ENCODE data around the gene FAM78A. TPM values are rescaled to one million over a fixed set of nuclear protein-coding genes. Genes with fewer than 3 reads are reported as not detected.
A peak's percentile ranks its signal among the peaks of the same experiment; 100 is the strongest.

Gene FAM78A
- total and polyA plus RNA-seq, 7 donors, result 0.60 to 11.9 (median 2.0) TPM

DNA sequence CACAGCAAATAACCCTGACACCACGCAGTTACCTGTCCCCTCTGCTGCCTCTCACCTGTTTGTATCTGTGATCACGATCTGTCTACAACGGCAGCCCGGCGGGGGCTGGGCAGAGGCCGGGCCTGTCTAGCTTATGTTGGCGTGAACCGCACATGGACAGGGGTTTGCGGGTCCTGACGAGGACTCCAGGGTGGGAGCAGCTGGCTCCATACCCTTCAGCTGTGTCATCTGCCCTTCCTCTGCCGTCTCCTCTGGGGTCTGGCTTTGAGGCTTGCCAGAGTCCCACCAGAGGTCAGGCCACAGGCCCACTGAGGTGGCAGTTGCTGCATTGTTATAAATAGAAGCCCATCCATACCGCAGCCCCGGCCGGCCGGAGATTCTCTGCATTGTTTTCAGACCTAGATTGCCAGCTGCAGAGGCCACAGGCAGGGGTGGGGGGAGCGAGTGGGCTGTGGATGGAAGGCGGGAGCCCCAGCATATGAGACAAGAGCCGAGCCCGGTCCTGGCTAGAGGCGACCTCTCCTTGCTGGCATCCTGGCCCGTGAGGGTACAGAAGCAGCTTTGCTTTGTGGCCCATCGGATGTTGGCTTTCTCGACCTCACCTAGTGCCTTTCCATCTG is 37.8 kb downstream of the FAM78A start:
- intact Hi-C loops (cut with DNase I), result no loop called here
- Histone ChIP-seq H3K9me3 (no peaks in the 10 kb centered on the region), H3K27me3 (no peaks in the 10 kb centered on the region), H3K27ac (peak overlapping the region in 2 of 4 donors; percentile 34 to 47), H3K4me3 (peak overlapping the region in 2 of 4 donors; percentile 2 to 15), H3K4me1 (peaks cover 0 to 21% (median 14%) of the 10 kb centered on the region in 4 donors), H3K36me3 (peaks cover 3 to 19% (median 16%) of the 10 kb centered on the region in 4 donors)
- TF ChIP-seq EP300 (IDR thresholded peaks at IDR 0.05), result no peak
- DNase-seq, result no peak
- 30 to 54% methylated on average over 23 of the region's 23 CpGs for WGBS, 2 donors

DNA sequence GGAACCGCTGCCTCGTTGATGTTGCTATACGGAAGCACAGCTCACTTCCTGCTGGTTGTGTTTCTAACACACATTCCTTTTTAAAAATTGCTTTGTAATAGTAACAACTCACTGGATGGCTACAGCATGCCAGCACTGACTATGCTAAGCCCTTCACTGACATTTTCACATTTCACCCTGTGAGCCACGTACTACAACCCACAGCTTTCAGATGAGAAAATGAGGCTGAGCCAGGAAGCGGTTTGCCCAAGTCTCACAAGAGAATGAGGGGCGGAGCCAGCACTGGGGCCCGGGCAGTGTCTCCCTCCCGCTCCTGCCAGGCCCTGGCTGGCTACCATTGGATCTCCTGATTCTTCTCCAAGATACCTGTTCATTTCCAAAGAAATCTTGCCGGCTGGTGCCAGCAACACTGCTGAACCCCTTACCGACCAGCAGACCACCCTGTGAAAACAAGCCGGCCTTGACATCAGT is 38.3 kb downstream of the FAM78A start:
- H3K4me3 ChIP-seq, result peak overlapping the region in 2 of 4 donors; percentile 2 to 15
- 5 to 9% methylated on average over 11 of the region's 11 CpGs for WGBS, 2 donors

DNA sequence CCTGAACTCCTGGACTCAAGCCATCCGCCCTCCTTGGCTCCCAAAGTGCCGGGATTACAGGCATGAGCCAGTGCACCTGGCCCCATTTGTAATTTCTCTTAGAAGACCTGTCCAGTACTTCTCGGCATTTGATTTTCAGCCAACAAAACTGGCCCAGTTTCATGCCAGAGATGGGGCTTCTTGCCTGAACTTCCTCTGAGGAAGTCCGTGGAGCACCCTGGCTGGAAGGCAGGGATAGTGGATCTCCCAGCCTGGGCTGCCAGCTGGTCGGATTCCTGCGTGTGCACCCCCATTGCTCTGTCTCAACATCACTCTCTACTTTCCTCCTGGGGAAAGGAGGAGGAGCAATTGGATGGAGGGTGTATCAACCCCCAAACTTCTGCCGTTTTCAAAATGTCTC is 39.0 kb downstream of the FAM78A start:
- H3K9me3 ChIP-seq, result no peaks in the 10 kb centered on the region
- TF ChIP-seq EP300 (IDR thresholded peaks at IDR 0.05), result no peak
- TF ChIP-seq POLR2AphosphoS5 (IDR thresholded peaks at IDR 0.05), result no peak
- TF ChIP-seq, protein P1, sequence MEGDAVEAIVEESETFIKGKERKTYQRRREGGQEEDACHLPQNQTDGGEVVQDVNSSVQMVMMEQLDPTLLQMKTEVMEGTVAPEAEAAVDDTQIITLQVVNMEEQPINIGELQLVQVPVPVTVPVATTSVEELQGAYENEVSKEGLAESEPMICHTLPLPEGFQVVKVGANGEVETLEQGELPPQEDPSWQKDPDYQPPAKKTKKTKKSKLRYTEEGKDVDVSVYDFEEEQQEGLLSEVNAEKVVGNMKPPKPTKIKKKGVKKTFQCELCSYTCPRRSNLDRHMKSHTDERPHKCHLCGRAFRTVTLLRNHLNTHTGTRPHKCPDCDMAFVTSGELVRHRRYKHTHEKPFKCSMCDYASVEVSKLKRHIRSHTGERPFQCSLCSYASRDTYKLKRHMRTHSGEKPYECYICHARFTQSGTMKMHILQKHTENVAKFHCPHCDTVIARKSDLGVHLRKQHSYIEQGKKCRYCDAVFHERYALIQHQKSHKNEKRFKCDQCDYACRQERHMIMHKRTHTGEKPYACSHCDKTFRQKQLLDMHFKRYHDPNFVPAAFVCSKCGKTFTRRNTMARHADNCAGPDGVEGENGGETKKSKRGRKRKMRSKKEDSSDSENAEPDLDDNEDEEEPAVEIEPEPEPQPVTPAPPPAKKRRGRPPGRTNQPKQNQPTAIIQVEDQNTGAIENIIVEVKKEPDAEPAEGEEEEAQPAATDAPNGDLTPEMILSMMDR (IDR thresholded peaks at IDR 0.05), result no peak
- TF ChIP-seq POLR2A (IDR thresholded peaks at IDR 0.05), result no peak
- peak; percentile 37 for DNase-seq
- peaks cover 0 to 21% (median 14%) of the 10 kb centered on the region in 4 donors for H3K4me1 ChIP-seq
- no peaks in the 10 kb centered on the region for H3K27me3 ChIP-seq
- H3K4me3 ChIP-seq, result no peak overlapping the region
- 57 to 75% methylated on average over 7 of the region's 7 CpGs for WGBS, 2 donors
- no peak overlapping the region for H3K27ac ChIP-seq
- H3K36me3 ChIP-seq, result peaks cover 9 to 32% (median 25%) of the 10 kb centered on the region in 4 donors
- intact Hi-C loops (cut with DNase I), result no loop called here

More for the DNA sequence above, 38.3 kb downstream of the FAM78A start:
- DNase-seq, result peak; percentile 81
- Histone ChIP-seq H3K36me3 (peaks cover 3 to 25% (median 22%) of the 10 kb centered on the region in 4 donors), H3K27me3 (no peaks in the 10 kb centered on the region), H3K4me1 (peaks cover 0 to 21% (median 14%) of the 10 kb centered on the region in 4 donors), H3K27ac (peak overlapping the region in 2 of 4 donors; percentile 34 to 47), H3K9me3 (no peaks in the 10 kb centered on the region)
- TF ChIP-seq EP300 (IDR thresholded peaks at IDR 0.05) (no peak), POLR2A (IDR thresholded peaks at IDR 0.05) (no peak), POLR2AphosphoS5 (IDR thresholded peaks at IDR 0.05) (peak in 1 of 4 donors; percentile 26)
- TF ChIP-seq, protein P1 (IDR thresholded peaks at IDR 0.05), result no peak
- intact Hi-C loops (cut with DNase I), result no loop called here

DNA sequence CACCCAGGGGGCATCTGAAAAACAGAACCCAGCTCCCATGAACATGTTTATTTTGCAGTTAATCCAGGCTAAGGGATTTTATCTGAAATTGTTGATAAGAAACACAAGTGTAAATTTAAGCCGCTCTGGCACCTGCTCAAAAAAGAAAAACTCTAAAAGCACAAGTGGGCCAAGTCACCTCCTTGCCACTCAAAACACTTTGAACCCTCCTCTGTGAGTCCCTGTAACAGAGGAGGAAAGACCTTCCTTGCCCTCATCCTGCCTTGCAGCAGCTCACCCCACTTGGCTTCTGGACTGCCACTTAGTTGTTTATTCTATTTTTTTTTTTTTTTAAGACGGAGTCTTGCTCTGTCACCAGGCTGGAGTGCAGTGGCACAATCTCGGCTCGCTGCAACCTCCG is 39.5 kb downstream of the FAM78A start:
- peaks cover 12 to 37% (median 27%) of the 10 kb centered on the region in 4 donors for H3K36me3 ChIP-seq
- H3K4me3 ChIP-seq, result no peak overlapping the region
- intact Hi-C loops (cut with DNase I), result no loop called here
- DNase-seq, result peak; percentile 12
- TF ChIP-seq POLR2A (IDR thresholded peaks at IDR 0.05) (no peak), EP300 (IDR thresholded peaks at IDR 0.05) (no peak), POLR2AphosphoS5 (IDR thresholded peaks at IDR 0.05) (no peak)
- TF ChIP-seq, protein P1 (IDR thresholded peaks at IDR 0.05), result no peak
- peaks cover 0 to 21% (median 14%) of the 10 kb centered on the region in 4 donors for H3K4me1 ChIP-seq
- 83 to 87% methylated on average over 5 of the region's 5 CpGs for WGBS, 2 donors
- H3K9me3 ChIP-seq, result no peaks in the 10 kb centered on the region
- H3K27ac ChIP-seq, result no peak overlapping the region
- H3K27me3 ChIP-seq, result no peaks in the 10 kb centered on the region

DNA sequence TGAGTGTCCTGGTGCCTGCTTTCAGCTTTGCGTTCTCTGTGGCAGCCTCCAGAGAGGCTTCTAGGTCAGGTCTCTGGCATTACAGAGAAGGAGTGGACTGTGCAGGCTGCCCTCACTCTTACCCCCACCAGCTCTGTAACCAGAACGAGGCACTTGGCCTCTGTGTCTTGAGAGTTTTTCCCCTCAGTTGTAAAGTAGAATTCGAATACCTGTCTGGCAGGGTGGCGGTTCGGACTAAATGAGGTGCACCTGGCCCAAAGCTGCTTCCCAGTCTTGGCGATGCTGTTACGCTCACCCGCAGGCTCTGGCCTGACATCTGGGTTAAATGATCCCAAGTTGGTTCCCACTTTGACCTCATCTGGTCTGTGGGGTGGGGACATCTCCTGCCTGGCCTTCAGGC is 40.1 kb downstream of the FAM78A start:
- TF ChIP-seq EP300 (IDR thresholded peaks at IDR 0.05) (no peak), POLR2A (IDR thresholded peaks at IDR 0.05) (no peak)
- TF ChIP-seq, protein P1 (IDR thresholded peaks at IDR 0.05), result no peak
- no peaks in the 10 kb centered on the region for H3K27me3 ChIP-seq
- H3K4me3 ChIP-seq, result no peak overlapping the region
- H3K4me1 ChIP-seq, result peaks cover 0 to 21% (median 14%) of the 10 kb centered on the region in 4 donors
- 90 to 94% methylated on average over 8 of the region's 8 CpGs for WGBS, 2 donors
- H3K9me3 ChIP-seq, result no peaks in the 10 kb centered on the region
- H3K27ac ChIP-seq, result no peak overlapping the region
- intact Hi-C loops (cut with DNase I), result no loop called here
- peak; percentile 37 for DNase-seq
- peaks cover 12 to 43% (median 29%) of the 10 kb centered on the region in 4 donors for H3K36me3 ChIP-seq

Measured in sigmoid colon (tissue), 7 donors.